Smooth muscle cell (in vitro differentiated cells): ENCODE measurements around the gene PTPRB. TPM values are rescaled to one million over a fixed set of nuclear protein-coding genes. Genes with fewer than 3 reads are reported as not detected.

Source experiments
- DNase-seq: peaks from one replicate; lab custom pipeline; 2025; ENCODE audit not compliant: unreplicated experiment; lab: John Stamatoyannopoulos, UW
- H2AFZ ChIP-seq: fragments of 200-600 bp; sonication (generic); 2 replicates; pipeline ENCODE4 v1.6.0; 2016; ENCODE audit warnings: antibody characterized with exemption, low read depth, mild to moderate bottlenecking
- H3F3A ChIP-seq: fragments of 200-600 bp; sonication (generic); 2 replicates; pipeline ENCODE4 v1.6.0; 2017; ENCODE audit warnings: antibody characterized with exemption, low read depth
- H3K27ac ChIP-seq: fragments of 200-600 bp; sonication (generic); 2 replicates; pipeline ENCODE4 v1.5.1; 2016; ENCODE audit warnings: low read depth, mild to moderate bottlenecking
- H3K27me3 ChIP-seq: fragments of 200-600 bp; sonication (generic); 2 replicates; pipeline ENCODE4 v1.6.1; 2016; ENCODE audit warnings: low read depth, mild to moderate bottlenecking
- H3K36me3 ChIP-seq: fragments of 200-600 bp; sonication (generic); 2 replicates; pipeline ENCODE4 v1.5.1; 2016; ENCODE audit warnings: low read depth
- H3K4me1 ChIP-seq: fragments of 200-600 bp; sonication (generic); 2 replicates; pipeline ENCODE4 v1.5.1; 2016; ENCODE audit warnings: low read depth
- H3K4me2 ChIP-seq: fragments of 200-600 bp; sonication (generic); 2 replicates; pipeline ENCODE4 v1.6.0; 2016; ENCODE audit warnings: mild to moderate bottlenecking
- H3K4me3 ChIP-seq: fragments of 200-600 bp; sonication (generic); 2 replicates; pipeline ENCODE4 v1.5.1; 2016; ENCODE audit warnings: mild to moderate bottlenecking
- H3K79me2 ChIP-seq: fragments of 200-600 bp; sonication (generic); 2 replicates; pipeline ENCODE4 v1.6.0; 2016; ENCODE audit warnings: low read depth, mild to moderate bottlenecking
- H3K9ac ChIP-seq: fragments of 200-600 bp; sonication (generic); 2 replicates; pipeline ENCODE4 v1.6.0; 2016; ENCODE audit warnings: low read depth
- H3K9me3 ChIP-seq: fragments of 200-600 bp; sonication (generic); replicated peaks from 2 replicates; pipeline ENCODE4 v1.5.1; 2016; ENCODE audit warnings: low read depth
- H4K20me1 ChIP-seq: fragments of 200-600 bp; sonication (generic); 2 replicates; pipeline ENCODE4 v1.6.0; 2016; ENCODE audit warnings: low read depth
- WGBS: methylation state at CpG from one replicate; pipeline ENCODE4 v1.1.7; 2016; ENCODE audit warnings: low lambda C conversion rate; 5-methylcytosine and 5-hydroxymethylcytosine counted together
- polyA plus RNA-seq: library from polyadenylated mRNA; unstranded; fragments of >200 nt; fragmentation: Nextera tagmentation; extraction: Ambion mirVana; gene quantifications from 2 replicates; pipeline ENCODE4 v1.2.1, GENCODE V29; 2016
- total RNA-seq: library from RNA; depleted of rRNA; stranded (reverse); fragments of >200 nt; gene quantifications from 2 replicates; pipeline ENCODE4 v1.2.3, GENCODE V29; 2014
- TF ChIP-seq, protein P1 (sequence below): fragments of 200-600 bp; sonication (generic); IDR thresholded peaks from 2 replicates; pipeline ENCODE4 v1.5.1; 2017; ENCODE audit warnings: borderline replicate concordance, mild to moderate bottlenecking, antibody characterized with exemption; ENCODE audit not compliant: insufficient read depth, poor library complexity, severe bottlenecking

Gene PTPRB
- total and polyA plus RNA-seq, 2 experiments from 2014 or later: 0.56 to 7.3 TPM

GRCh38 chr12:70638639-70639360, 1.6 kb upstream of the PTPRB start:
- no peak for DNase-seq
- Histone ChIP-seq H3K27ac (no peak overlapping the region), H2AFZ (no peak overlapping the region), H3K4me1 (no peaks in the 10 kb centered on the region), H3K27me3 (no peaks in the 10 kb centered on the region), H3K4me2 (no peak overlapping the region), H3K4me3 (no peak overlapping the region), H3K9me3 (no peaks in the 10 kb centered on the region), H3K79me2 (no peaks in the 10 kb centered on the region), H4K20me1 (no peaks in the 10 kb centered on the region), H3F3A (no peaks in the 10 kb centered on the region), H3K9ac (no peak overlapping the region), H3K36me3 (no peaks in the 10 kb centered on the region)
- TF ChIP-seq, protein P1, sequence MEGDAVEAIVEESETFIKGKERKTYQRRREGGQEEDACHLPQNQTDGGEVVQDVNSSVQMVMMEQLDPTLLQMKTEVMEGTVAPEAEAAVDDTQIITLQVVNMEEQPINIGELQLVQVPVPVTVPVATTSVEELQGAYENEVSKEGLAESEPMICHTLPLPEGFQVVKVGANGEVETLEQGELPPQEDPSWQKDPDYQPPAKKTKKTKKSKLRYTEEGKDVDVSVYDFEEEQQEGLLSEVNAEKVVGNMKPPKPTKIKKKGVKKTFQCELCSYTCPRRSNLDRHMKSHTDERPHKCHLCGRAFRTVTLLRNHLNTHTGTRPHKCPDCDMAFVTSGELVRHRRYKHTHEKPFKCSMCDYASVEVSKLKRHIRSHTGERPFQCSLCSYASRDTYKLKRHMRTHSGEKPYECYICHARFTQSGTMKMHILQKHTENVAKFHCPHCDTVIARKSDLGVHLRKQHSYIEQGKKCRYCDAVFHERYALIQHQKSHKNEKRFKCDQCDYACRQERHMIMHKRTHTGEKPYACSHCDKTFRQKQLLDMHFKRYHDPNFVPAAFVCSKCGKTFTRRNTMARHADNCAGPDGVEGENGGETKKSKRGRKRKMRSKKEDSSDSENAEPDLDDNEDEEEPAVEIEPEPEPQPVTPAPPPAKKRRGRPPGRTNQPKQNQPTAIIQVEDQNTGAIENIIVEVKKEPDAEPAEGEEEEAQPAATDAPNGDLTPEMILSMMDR: no peak
- WGBS: 89% methylated on average over 1 of the region's 1 CpG

DNA sequence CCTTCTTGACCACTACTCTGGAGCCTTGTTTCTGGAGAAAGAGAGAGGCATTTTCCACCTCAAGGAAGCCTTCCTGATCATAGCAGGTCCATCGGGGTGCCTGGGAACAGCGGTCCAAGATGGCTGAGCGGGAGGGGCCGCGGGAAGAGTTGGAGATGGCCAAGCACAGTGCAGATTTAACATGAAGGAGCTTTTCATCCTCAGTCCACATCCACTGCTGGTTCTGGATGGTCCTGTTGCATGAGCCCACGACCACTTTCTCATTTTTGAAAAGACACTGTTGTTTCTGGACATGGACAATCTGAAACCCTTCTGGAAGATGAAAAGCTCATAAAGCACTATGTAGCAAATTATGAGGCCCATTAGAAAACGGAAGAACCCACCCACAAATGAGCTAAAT, 1.5 kb downstream of the PTPRB start:
- H3K27me3 ChIP-seq: no peaks in the 10 kb centered on the region
- 97% methylated on average over 7 of the region's 7 CpGs for WGBS
- no peak overlapping the region for H3K27ac ChIP-seq
- no peaks in the 10 kb centered on the region for H3F3A ChIP-seq
- H3K4me1 ChIP-seq: no peaks in the 10 kb centered on the region
- H3K9me3 ChIP-seq: no peaks in the 10 kb centered on the region
- H3K4me3 ChIP-seq: no peak overlapping the region
- DNase-seq: no peak
- no peaks in the 10 kb centered on the region for H3K36me3 ChIP-seq
- H3K4me2 ChIP-seq: no peak overlapping the region
- H3K79me2 ChIP-seq: no peaks in the 10 kb centered on the region
- H2AFZ ChIP-seq: no peak overlapping the region
- TF ChIP-seq, protein P1: no peak
- no peak overlapping the region for H3K9ac ChIP-seq
- H4K20me1 ChIP-seq: no peaks in the 10 kb centered on the region

DNA sequence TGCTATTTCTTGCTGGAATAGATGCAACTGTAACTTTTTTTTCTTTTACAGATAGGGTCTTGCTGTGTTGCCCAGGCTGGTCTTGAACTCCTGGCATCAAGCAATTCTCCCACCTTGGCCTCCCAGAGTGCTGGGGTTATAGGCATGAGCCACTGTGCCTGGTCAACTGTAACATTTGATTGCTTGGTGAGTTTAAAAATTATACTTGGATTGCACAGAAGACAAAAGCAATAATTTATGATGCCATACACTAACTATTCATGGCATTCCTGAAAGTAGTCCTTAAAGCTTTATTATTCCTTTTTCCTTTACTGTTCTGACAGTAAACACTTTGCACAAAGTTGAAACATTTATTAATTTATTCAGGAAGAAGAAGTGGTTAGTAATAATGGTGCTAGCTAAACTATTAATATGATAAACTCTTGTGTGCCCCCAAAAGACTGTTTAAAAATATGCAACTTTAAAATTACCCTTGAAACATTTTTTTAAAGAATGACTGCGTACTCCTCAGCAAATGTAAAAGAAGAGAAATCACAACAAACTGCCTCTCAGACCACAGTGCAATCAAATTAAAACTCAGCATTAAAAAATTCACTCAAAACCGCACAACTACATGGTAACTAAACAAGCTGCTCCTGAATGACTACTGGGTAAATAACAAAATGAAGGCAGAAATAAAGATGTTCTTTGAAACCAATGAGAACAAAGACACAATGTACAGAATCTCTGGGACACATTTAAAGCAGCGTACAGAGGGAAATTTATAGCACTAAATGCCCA, 8.3 kb downstream of the PTPRB start:
- Histone ChIP-seq H3K27me3 (no peaks in the 10 kb centered on the region), H3F3A (no peaks in the 10 kb centered on the region), H4K20me1 (no peaks in the 10 kb centered on the region), H3K36me3 (no peaks in the 10 kb centered on the region), H3K9me3 (no peaks in the 10 kb centered on the region), H3K4me3 (no peak overlapping the region), H3K9ac (no peak overlapping the region), H3K79me2 (no peaks in the 10 kb centered on the region), H3K4me1 (no peaks in the 10 kb centered on the region), H2AFZ (no peak overlapping the region), H3K4me2 (no peak overlapping the region), H3K27ac (no peak overlapping the region)
- WGBS: 97% methylated on average over 3 of the region's 3 CpGs
- TF ChIP-seq, protein P1: no peak
- no peak for DNase-seq
